Neural cell (in vitro differentiated cells): ENCODE results near the gene ZNF263. TPM values are rescaled to one million over a fixed set of nuclear protein-coding genes. Genes with fewer than 3 reads are reported as not detected.

ENCODE experiments used
- H2AFZ ChIP-seq: fragments of 200-600, 300-800 bp; sonication (generic), shearing (Covaris generic); 2 replicates; pipeline ENCODE4 v1.6.0; 2014; ENCODE audit warnings: low read depth, mild to moderate bottlenecking, antibody characterized with exemption, low read length, moderate library complexity
- H3F3A ChIP-seq: fragments of 200-600 bp; shearing (Covaris generic); 2 replicates; pipeline ENCODE4 v1.6.1; 2016; ENCODE audit warnings: mild to moderate bottlenecking, moderate library complexity, mixed read lengths, antibody characterized with exemption, low read length; ENCODE audit not compliant: insufficient read depth, poor library complexity, severe bottlenecking
- H3K27ac ChIP-seq: fragments of 200-600, 300-800 bp; sonication (generic), shearing (Covaris generic); 2 replicates; pipeline ENCODE4 v1.5.1; 2014; ENCODE audit warnings: mild to moderate bottlenecking, low read length, moderate library complexity
- H3K27me3 ChIP-seq: fragments of 300-800, 200-600 bp; sonication (generic), shearing (Covaris generic); 2 replicates; pipeline ENCODE4 v1.6.0; 2014; ENCODE audit warnings: mild to moderate bottlenecking, low read depth, low read length, moderate library complexity; ENCODE audit not compliant: insufficient read depth
- H3K36me3 ChIP-seq: fragments of 300-800, 200-600 bp; sonication (generic), shearing (Covaris generic); 2 replicates; pipeline ENCODE4 v1.5.1; 2014; ENCODE audit warnings: mild to moderate bottlenecking, antibody characterized with exemption, low read length, moderate library complexity; ENCODE audit not compliant: insufficient read depth
- H3K4me2 ChIP-seq: fragments of 300-800, 200-600 bp; sonication (generic), shearing (Covaris generic); 2 replicates; pipeline ENCODE4 v1.6.0; 2014; ENCODE audit warnings: mild to moderate bottlenecking, low read length
- H3K4me3 ChIP-seq: fragments of 300-800, 200-600 bp; sonication (generic), shearing (Covaris generic); 2 replicates; pipeline ENCODE4 v1.5.1; 2014; ENCODE audit warnings: mild to moderate bottlenecking, low read length, moderate library complexity
- H3K79me2 ChIP-seq: fragments of 200-600 bp; shearing (Covaris generic); replicated peaks from 2 replicates; pipeline ENCODE4 v1.6.0; 2014; ENCODE audit warnings: mild to moderate bottlenecking, low read length, moderate library complexity; ENCODE audit not compliant: insufficient read depth
- H3K9ac ChIP-seq: fragments of 300-800, 200-600 bp; sonication (generic), shearing (Covaris generic); 2 replicates; pipeline ENCODE4 v1.6.1; 2016; ENCODE audit warnings: mild to moderate bottlenecking, low read length, mixed read lengths
- H3K9me2 ChIP-seq: fragments of 200-600 bp; shearing (Covaris generic); 2 replicates; pipeline ENCODE4 v1.6.1; 2016; ENCODE audit warnings: mild to moderate bottlenecking, low read length, mixed read lengths; ENCODE audit not compliant: insufficient read depth
- H3K9me3 ChIP-seq: fragments of 200-600, 300-800 bp; sonication (generic), shearing (Covaris generic); 2 replicates; pipeline ENCODE4 v1.6.1; 2016; ENCODE audit warnings: mild to moderate bottlenecking, mixed run types, low read length, moderate library complexity, mixed read lengths
- H4K20me1 ChIP-seq: fragments of 200-600 bp; shearing (Covaris generic); 2 replicates; pipeline ENCODE4 v1.6.1; 2016; ENCODE audit warnings: mild to moderate bottlenecking, mixed run types; ENCODE audit not compliant: insufficient read depth
- EZH2 ChIP-seq: fragments of 200-600, 300-800 bp; shearing (Covaris generic), sonication (generic); IDR thresholded peaks from 2 replicates; pipeline ENCODE4 v1.6.1; 2014; ENCODE audit warnings: antibody characterized with exemption, low read length, borderline replicate concordance, mild to moderate bottlenecking; ENCODE audit not compliant: insufficient read depth, poor library complexity, severe bottlenecking
- MXI1 ChIP-seq: fragments of 450-650 bp; conservative IDR thresholded peaks from 2 replicates; pipeline ENCODE4 v1.6.1; 2014; ENCODE audit warnings: antibody characterized with exemption, mild to moderate bottlenecking; ENCODE audit not compliant: poor library complexity, severe bottlenecking
- POLR2AphosphoS5 ChIP-seq: IDR thresholded peaks from 2 replicates; pipeline ENCODE4 v1.6.1; 2012
- RAD21 ChIP-seq: fragments of 450-650 bp; conservative IDR thresholded peaks from 2 replicates; pipeline ENCODE4 v1.6.1; 2014; ENCODE audit warnings: antibody characterized with exemption, mild to moderate bottlenecking, moderate library complexity
- SMC3 ChIP-seq: fragments of 450-650 bp; conservative IDR thresholded peaks from 2 replicates; pipeline ENCODE4 v1.6.1; 2014; ENCODE audit warnings: antibody characterized with exemption, mild to moderate bottlenecking, moderate library complexity; ENCODE audit not compliant: poor library complexity
- TAF1 ChIP-seq: IDR thresholded peaks from 2 replicates; pipeline ENCODE4 v1.6.1; 2012; ENCODE audit warnings: low read depth
- polyA plus RNA-seq: library from polyadenylated mRNA; depleted of rRNA; stranded (reverse); fragments of >200 nt; gene quantifications from 2 replicates; pipeline ENCODE4 v1.2.3, GENCODE V29; 2014
- TF ChIP-seq, protein P1 (sequence below): fragments of 450-650 bp; IDR thresholded peaks from 2 replicates; pipeline ENCODE4 v1.5.1; 2014; ENCODE audit warnings: antibody characterized with exemption, mild to moderate bottlenecking, moderate library complexity; ENCODE audit not compliant: poor library complexity, severe bottlenecking
- TF ChIP-seq, protein P2 (sequence below): IDR thresholded peaks from 2 replicates; pipeline ENCODE4 v1.6.1; 2012; ENCODE audit warnings: borderline replicate concordance

The ZNF263 gene
- polyA plus RNA-seq, 1 donor from 2014 or later: 65.4 TPM

DNA sequence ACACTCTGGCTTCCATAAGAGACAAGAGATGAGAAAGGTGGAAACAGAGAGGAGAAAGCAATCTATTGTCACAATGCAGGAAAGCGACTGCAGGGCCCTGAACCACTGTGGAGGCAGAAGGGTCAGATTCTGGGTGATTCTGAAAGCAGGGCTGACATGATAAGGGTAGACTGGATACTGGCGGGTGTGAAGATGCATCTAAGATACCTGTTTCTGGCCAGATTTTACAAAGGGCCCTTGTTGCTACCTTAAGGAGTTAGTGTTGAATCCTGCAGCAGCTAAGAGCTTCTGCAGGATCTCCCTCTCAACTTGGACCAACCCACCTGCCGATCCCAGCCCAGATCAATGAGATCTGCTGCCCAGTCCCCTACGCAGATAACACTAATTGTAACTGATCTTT lies 20.8 kb upstream of the ZNF263 start:
- H4K20me1 ChIP-seq: no peaks in the 10 kb centered on the region
- TF ChIP-seq EZH2: no peak
- TF ChIP-seq, protein P1, sequence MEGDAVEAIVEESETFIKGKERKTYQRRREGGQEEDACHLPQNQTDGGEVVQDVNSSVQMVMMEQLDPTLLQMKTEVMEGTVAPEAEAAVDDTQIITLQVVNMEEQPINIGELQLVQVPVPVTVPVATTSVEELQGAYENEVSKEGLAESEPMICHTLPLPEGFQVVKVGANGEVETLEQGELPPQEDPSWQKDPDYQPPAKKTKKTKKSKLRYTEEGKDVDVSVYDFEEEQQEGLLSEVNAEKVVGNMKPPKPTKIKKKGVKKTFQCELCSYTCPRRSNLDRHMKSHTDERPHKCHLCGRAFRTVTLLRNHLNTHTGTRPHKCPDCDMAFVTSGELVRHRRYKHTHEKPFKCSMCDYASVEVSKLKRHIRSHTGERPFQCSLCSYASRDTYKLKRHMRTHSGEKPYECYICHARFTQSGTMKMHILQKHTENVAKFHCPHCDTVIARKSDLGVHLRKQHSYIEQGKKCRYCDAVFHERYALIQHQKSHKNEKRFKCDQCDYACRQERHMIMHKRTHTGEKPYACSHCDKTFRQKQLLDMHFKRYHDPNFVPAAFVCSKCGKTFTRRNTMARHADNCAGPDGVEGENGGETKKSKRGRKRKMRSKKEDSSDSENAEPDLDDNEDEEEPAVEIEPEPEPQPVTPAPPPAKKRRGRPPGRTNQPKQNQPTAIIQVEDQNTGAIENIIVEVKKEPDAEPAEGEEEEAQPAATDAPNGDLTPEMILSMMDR: no peak
- TF ChIP-seq, protein P2, sequence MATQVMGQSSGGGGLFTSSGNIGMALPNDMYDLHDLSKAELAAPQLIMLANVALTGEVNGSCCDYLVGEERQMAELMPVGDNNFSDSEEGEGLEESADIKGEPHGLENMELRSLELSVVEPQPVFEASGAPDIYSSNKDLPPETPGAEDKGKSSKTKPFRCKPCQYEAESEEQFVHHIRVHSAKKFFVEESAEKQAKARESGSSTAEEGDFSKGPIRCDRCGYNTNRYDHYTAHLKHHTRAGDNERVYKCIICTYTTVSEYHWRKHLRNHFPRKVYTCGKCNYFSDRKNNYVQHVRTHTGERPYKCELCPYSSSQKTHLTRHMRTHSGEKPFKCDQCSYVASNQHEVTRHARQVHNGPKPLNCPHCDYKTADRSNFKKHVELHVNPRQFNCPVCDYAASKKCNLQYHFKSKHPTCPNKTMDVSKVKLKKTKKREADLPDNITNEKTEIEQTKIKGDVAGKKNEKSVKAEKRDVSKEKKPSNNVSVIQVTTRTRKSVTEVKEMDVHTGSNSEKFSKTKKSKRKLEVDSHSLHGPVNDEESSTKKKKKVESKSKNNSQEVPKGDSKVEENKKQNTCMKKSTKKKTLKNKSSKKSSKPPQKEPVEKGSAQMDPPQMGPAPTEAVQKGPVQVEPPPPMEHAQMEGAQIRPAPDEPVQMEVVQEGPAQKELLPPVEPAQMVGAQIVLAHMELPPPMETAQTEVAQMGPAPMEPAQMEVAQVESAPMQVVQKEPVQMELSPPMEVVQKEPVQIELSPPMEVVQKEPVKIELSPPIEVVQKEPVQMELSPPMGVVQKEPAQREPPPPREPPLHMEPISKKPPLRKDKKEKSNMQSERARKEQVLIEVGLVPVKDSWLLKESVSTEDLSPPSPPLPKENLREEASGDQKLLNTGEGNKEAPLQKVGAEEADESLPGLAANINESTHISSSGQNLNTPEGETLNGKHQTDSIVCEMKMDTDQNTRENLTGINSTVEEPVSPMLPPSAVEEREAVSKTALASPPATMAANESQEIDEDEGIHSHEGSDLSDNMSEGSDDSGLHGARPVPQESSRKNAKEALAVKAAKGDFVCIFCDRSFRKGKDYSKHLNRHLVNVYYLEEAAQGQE: no peak
- TF ChIP-seq TAF1: no peak
- no peak for TF ChIP-seq MXI1
- H3K4me3 ChIP-seq: no peak overlapping the region
- no peaks in the 10 kb centered on the region for H3F3A ChIP-seq
- no peaks in the 10 kb centered on the region for H3K36me3 ChIP-seq
- H3K9me3 ChIP-seq: no peaks in the 10 kb centered on the region
- no peak overlapping the region for H3K27ac ChIP-seq
- H3K9me2 ChIP-seq: no peaks in the 10 kb centered on the region
- H3K79me2 ChIP-seq: no peaks in the 10 kb centered on the region
- no peak overlapping the region for H3K4me2 ChIP-seq
- no peaks in the 10 kb centered on the region for H3K27me3 ChIP-seq
- no peak overlapping the region for H3K9ac ChIP-seq
- no peak overlapping the region for H2AFZ ChIP-seq

DNA sequence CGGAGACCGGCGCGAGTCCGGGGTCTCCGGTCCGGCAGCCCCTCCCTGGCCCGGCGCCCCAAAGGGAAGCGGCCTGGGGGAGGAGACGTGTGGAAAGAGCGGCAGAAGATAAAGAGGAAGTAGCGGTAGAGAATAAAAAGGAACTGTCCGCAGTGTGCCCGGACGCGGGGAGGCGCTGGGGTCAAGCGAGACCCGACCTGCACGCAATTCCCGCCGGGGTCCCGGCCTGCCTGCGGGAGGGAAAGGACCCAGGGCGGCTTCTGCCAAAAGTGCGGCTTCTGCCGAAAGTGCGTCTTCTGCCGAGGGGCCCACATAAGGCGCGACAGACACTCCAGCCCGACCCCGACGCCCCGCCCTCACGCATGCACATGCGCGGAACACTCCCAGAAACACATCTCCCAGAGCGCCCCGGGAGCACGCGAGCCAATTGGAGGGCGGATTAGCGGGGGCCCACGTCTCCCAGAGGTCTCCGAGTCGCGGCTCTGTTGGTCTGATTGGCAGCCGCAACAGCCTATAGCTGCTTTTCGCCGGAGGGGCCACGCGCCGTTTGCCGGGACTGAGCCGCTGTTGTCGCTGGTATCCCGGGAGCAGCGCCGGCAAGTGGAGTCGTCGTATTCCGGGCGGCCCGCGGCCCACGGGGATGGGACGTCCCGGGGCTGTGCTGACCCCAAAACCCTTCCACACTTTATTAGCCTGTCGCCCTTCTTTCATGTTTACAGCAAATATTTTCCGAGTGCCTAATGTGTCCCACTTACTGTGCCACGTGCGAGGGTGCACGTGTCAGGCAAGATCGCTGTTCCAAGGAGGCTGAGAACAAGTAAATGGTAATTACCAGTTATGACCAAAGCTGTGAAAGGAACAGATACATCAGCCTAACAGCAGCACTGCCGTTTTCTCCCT lies 18.9 kb upstream of the ZNF263 start:
- Histone ChIP-seq H4K20me1 (no peaks in the 10 kb centered on the region), H3K36me3 (no peaks in the 10 kb centered on the region), H2AFZ (no peak overlapping the region), H3F3A (no peaks in the 10 kb centered on the region), H3K9me2 (no peaks in the 10 kb centered on the region), H3K9me3 (no peaks in the 10 kb centered on the region), H3K4me2 (peak overlapping the region; percentile 70), H3K4me3 (peak overlapping the region; percentile 80), H3K79me2 (no peaks in the 10 kb centered on the region), H3K27ac (peak overlapping the region; percentile 31), H3K27me3 (no peaks in the 10 kb centered on the region), H3K9ac (peak overlapping the region; percentile 63)
- peak; percentile 65 for TF ChIP-seq POLR2AphosphoS5
- TF ChIP-seq SMC3: peak; percentile 46
- peak; percentile 97 for TF ChIP-seq MXI1
- TF ChIP-seq, protein P1: peak; percentile 50
- peak; percentile 38 for TF ChIP-seq RAD21
- TF ChIP-seq EZH2: no peak
- TF ChIP-seq TAF1: no peak
